Tibial artery (tissue), 4 donors: Measurements from ENCODE around the gene SPDYE16.
"Not testable (repeated sequence)": the region's sequence is repeated elsewhere in the genome, so short reads cannot be mapped to it uniquely, and the experiment has no call there.

ENCODE experiments used
- DNase-seq, 2 donors: peaks; one replicate each; pipeline ENCODE4 v3.0.0-alpha.2; 2019
- H3K27ac ChIP-seq, 2 donors: fragments of 200-600 bp; sonication (generic) in 1 of 2; 1 replicate in 1 of 2; 2 replicates in 1 of 2; pipeline ENCODE4 v1.5.1; 2018 to 2019; ENCODE audit warnings: mild to moderate bottlenecking in 1 of 2
- H3K27me3 ChIP-seq, 2 donors: fragments of 200-600 bp; sonication (generic) in 1 of 2; one replicate each; pipeline versions ENCODE4 v1.5.1 to v1.6.0; 2016 to 2019
- H3K36me3 ChIP-seq, 3 donors: fragments of 200-600 bp; sonication (generic) in 2 of 3; one replicate each; pipeline ENCODE4 v1.5.1; 2016 to 2019; ENCODE audit warnings: mild to moderate bottlenecking in 2 of 3
- H3K4me1 ChIP-seq, 4 donors: fragments of 200-600 bp; sonication (generic) in 2 of 4; 1 replicate in 3 of 4; 2 replicates in 1 of 4; pipeline ENCODE4 v1.5.1; 2016 to 2019
- H3K4me3 ChIP-seq, 2 donors: fragments of 200-600 bp; sonication (generic) in 1 of 2; 1 replicate in 1 of 2; 2 replicates in 1 of 2; pipeline ENCODE4 v1.5.1; 2018 to 2019; ENCODE audit warnings: mild to moderate bottlenecking in 2 of 2
- H3K9me3 ChIP-seq, 3 donors: fragments of 200-600 bp; sonication (generic) in 1 of 3; one replicate each; pipeline ENCODE4 v1.5.1; 2016 to 2019
- intact Hi-C: fragments of 100-400 bp; cut with DNase I; formaldehyde crosslinking; loops from one replicate; pipeline ENCODE4 v1.15.0; 2023; ENCODE audit warnings: low total_unique reads
- TF ChIP-seq, protein P1 (sequence below), 2 experiments: fragments of 200-600 bp in 1 of 2; fragments of 450-650 bp in 1 of 2; IDR thresholded peaks; one replicate each; pipeline ENCODE4 v1.5.1; 2017 to 2019; ENCODE audit warnings: antibody characterized with exemption in 2 of 2, mild to moderate bottlenecking in 1 of 2, moderate library complexity in 1 of 2

The SPDYE16 gene

DNA sequence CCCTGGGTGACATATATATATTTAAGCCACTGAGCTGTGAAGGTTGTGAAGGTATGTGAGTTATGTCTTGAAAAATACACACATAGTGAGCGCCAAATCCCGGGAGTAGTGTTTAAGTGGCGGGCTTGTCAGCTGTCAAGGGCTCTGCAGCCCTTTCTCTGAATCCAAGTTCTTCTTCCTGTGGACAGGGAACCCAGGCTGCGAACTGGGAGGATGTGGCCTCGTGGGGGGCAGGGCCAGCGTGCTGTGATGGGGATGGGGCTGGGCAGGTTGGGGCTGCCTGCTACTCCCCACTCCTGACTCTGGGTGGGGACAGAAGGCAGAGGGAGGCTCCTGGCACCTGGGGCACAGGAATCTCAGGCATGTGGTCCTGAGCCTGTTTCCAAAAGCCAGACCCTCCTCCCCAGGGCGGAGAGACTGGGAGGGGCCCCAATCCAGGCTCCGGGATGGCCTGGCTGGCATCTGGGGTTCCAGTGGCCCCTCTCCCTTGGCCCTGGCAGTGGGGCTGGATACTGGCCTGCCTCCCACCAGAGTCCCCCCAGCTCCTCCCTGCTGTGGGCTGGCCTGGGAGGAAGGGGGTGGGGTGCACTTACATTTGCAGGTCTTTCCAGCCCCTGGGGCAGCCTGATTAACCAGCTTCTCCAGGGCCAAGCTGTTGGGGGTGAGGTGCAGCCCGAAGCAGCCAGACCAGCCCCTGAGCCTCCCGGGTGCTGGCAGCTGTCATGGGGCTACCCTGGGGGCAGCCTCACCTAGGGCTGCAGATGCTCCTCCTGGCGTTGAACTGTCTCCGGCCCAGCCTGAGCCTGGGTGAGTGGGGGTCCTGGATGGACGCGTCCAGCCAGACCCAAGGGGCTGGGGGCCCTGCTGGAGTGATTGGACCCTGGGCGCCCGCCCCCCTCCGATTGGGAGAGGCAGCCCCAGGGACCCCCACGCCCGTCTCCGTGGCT is 32.9 kb downstream of the SPDYE16 start, which contains the start of gene UPK3B:
TSS of gene UPK3B (plus strand) at position 622 of the 947 bp plus-strand sequence. CDS start at position 723, 101 bp downstream.
- TF ChIP-seq, protein P1, sequence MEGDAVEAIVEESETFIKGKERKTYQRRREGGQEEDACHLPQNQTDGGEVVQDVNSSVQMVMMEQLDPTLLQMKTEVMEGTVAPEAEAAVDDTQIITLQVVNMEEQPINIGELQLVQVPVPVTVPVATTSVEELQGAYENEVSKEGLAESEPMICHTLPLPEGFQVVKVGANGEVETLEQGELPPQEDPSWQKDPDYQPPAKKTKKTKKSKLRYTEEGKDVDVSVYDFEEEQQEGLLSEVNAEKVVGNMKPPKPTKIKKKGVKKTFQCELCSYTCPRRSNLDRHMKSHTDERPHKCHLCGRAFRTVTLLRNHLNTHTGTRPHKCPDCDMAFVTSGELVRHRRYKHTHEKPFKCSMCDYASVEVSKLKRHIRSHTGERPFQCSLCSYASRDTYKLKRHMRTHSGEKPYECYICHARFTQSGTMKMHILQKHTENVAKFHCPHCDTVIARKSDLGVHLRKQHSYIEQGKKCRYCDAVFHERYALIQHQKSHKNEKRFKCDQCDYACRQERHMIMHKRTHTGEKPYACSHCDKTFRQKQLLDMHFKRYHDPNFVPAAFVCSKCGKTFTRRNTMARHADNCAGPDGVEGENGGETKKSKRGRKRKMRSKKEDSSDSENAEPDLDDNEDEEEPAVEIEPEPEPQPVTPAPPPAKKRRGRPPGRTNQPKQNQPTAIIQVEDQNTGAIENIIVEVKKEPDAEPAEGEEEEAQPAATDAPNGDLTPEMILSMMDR (IDR thresholded peaks at IDR 0.05) = no peak
- no peak within 1 kb of the TSS for H3K4me3 ChIP-seq
- H3K9me3 ChIP-seq = no peaks in the 10 kb centered on the region
- peaks cover 0 to 7% of the 10 kb centered on the region in 2 donors for H3K27me3 ChIP-seq
- intact Hi-C loops = no loop called here
- H3K27ac ChIP-seq = no peak within 1 kb of the TSS
- peak in 1 of 2 donors; percentile 59 for DNase-seq
- H3K4me1 ChIP-seq = peaks cover 0 to 7% (median 0%) of the 10 kb centered on the region in 4 donors
- H3K36me3 ChIP-seq = peaks cover 10 to 18% (median 11%) of the 10 kb centered on the region in 3 donors

- DNase-seq = peak in 1 of 2 donors; percentile 43
- intact Hi-C loops = no loop called here
- H3K27ac ChIP-seq = no peak overlapping the region
Observed at GRCh38 chr7:76507723-76508406, 35.2 kb downstream of the SPDYE16 start.

GRCh38 chr7:76506643-76507042 is 36.5 kb downstream of the SPDYE16 start:
- H3K27ac ChIP-seq, H3K4me3 ChIP-seq, H3K27me3 ChIP-seq, intact Hi-C loops, H3K9me3 ChIP-seq, H3K4me1 ChIP-seq: not testable (repeated sequence)
- DNase-seq = peak in 1 of 2 donors; percentile 24
- H3K36me3 ChIP-seq = peaks cover 14 to 45% (median 32%) of the 10 kb centered on the region in 3 donors

More at GRCh38 chr7:76507723-76508406, 35.2 kb downstream of the SPDYE16 start:
- Histone ChIP-seq H3K9me3 (no peaks in the 10 kb centered on the region), H3K4me1 (peaks cover 0 to 7% (median 0%) of the 10 kb centered on the region in 4 donors), H3K36me3 (peaks cover 14 to 35% (median 20%) of the 10 kb centered on the region in 3 donors), H3K4me3 (no peak overlapping the region), H3K27me3 (peaks cover 0 to under 1% of the 10 kb centered on the region in 2 donors)
- TF ChIP-seq, protein P1 (IDR thresholded peaks at IDR 0.05) = no peak

- Histone ChIP-seq H3K4me1 (peaks cover 0 to 7% (median 0%) of the 10 kb centered on the region in 4 donors), H3K9me3 (no peaks in the 10 kb centered on the region), H3K36me3 (peaks cover 14 to 50% (median 32%) of the 10 kb centered on the region in 3 donors), H3K27ac (no peak overlapping the region), H3K4me3 (no peak overlapping the region), H3K27me3 (no peaks in the 10 kb centered on the region)
- TF ChIP-seq, protein P1 (IDR thresholded peaks at IDR 0.05) = no peak
- no peak for DNase-seq
- intact Hi-C loops = no loop called here
Observed at GRCh38 chr7:76506081-76506440, 37.0 kb downstream of the SPDYE16 start.

GRCh38 chr7:76505168-76506080 is 37.7 kb downstream of the SPDYE16 start:
- intact Hi-C loops = no loop called here
- Histone ChIP-seq H3K9me3 (no peaks in the 10 kb centered on the region), H3K27ac (no peak overlapping the region), H3K4me3 (no peak overlapping the region), H3K4me1 (peaks cover 0 to 6% (median 0%) of the 10 kb centered on the region in 4 donors), H3K27me3 (no peaks in the 10 kb centered on the region), H3K36me3 (peaks cover 14 to 56% (median 32%) of the 10 kb centered on the region in 3 donors)
- DNase-seq = peak in 1 of 2 donors; percentile 59
- TF ChIP-seq, protein P1 (IDR thresholded peaks at IDR 0.05) = no peak

DNA sequence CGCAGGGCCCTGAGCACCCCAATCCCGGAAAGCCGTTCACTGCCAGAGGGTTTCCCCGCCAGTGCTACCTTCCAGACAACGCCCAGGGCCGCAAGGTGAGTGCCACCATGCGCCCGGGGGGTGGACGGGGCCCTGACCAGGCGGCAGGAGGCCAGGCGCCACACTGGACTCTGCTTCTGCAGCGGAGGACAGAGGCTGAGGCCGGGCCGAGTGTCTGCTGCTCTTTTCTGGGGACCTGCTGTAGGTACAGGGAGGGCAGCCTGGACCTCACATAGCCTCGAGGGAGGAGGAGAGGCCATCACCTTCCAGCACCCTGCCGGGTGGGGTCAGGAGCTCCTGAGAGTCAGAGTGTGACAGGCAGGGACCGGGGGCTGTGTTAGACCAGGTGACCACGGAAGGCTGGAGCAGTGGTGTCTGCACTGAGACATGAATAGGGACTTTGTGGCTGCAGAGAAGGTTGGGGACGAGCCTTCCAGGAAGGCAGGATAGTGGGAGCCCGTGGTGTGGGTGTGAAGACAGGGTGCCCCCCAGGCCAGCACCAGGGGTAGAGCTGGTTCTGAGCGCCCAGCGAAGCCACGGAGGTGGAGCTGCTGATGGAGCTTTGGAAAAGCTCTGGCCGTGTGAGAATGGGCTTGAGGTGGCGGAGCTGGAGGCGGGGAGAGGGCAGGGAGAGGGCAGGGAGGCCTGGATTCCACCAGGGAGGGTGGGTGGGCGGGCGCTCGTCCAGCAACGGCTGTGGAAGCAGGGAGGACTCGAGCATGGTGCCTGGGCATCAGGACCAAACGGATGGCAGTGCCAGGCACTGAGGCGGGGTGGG is 38.5 kb downstream of the SPDYE16 start:
- H3K27me3 ChIP-seq, H3K4me3 ChIP-seq, H3K4me1 ChIP-seq, H3K9me3 ChIP-seq, intact Hi-C loops, H3K27ac ChIP-seq: not testable (repeated sequence)
- H3K36me3 ChIP-seq = peaks cover 14 to 56% (median 32%) of the 10 kb centered on the region in 3 donors
- DNase-seq = peak in 1 of 2 donors; percentile 48

DNA sequence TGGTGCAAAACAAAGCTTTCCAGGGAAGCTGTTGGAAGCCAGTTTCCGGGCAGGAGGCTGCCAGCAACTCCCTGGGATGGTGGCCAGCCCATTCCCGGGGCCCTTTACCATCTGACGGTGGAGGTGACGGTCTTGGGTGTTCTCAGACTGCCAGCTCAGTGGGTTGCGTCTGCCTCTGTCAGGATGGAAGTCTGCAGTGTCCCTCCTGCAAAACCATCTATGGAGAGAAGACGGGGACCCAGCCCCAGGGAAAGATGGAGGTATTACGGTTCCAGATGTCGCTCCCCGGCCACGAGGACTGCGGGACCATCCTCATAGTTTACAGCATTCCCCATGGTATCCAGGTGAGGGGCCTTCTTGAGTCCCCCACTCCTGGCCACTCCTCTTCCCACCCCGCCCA is 39.9 kb downstream of the SPDYE16 start:
- H3K4me1 ChIP-seq, H3K27ac ChIP-seq, intact Hi-C loops, DNase-seq, H3K27me3 ChIP-seq, H3K4me3 ChIP-seq, H3K9me3 ChIP-seq: not testable (repeated sequence)
- H3K36me3 ChIP-seq = peaks cover 14 to 56% (median 32%) of the 10 kb centered on the region in 3 donors

DNA sequence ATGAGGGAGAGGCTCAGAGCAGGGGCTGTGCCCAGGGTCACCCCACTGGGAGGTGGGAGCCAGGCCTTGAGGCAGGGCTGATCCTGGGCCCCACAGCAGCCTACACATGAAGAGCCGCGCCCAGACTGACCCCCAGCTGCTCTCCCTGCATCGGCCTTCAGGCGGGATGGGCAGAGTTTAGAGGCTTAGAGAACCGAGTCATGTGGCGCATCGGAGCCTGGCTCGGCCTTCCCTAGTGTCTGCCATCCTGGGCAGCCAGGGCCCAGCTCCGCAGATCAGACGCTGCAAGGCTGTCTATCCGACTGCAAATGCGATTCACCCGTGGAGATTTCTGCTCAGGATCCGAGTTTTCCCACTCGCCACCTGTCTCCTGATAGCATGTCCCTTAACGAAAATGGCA is 40.3 kb downstream of the SPDYE16 start:
- DNase-seq, H3K27me3 ChIP-seq, H3K4me3 ChIP-seq, intact Hi-C loops, H3K9me3 ChIP-seq, H3K27ac ChIP-seq, H3K4me1 ChIP-seq: not testable (repeated sequence)
- peaks cover 14 to 56% (median 32%) of the 10 kb centered on the region in 3 donors for H3K36me3 ChIP-seq
